Loucy (cell line): Measurements from ENCODE around the gene PHACTR4.

ENCODE experiments used
- H2AFZ ChIP-seq: fragments of 200-600 bp; sonication (generic); 2 replicates; pipeline ENCODE4 v1.6.0; 2016; ENCODE audit warnings: antibody characterized with exemption, mild to moderate bottlenecking, low read length, moderate library complexity
- H3F3A ChIP-seq: fragments of 200-600 bp; 2 replicates; pipeline ENCODE4 v1.6.0; 2016; ENCODE audit warnings: antibody characterized with exemption, low read depth, mild to moderate bottlenecking
- H3K27me3 ChIP-seq: fragments of 200-600 bp; sonication (generic); 2 replicates; pipeline ENCODE4 v1.6.1; 2014; ENCODE audit warnings: low read length, mild to moderate bottlenecking; ENCODE audit not compliant: insufficient read depth, poor library complexity, severe bottlenecking
- H3K36me3 ChIP-seq: fragments of 200-600 bp; sonication (generic); 2 replicates; pipeline ENCODE4 v1.6.1; 2016; ENCODE audit warnings: low read length; ENCODE audit not compliant: insufficient read depth
- H3K4me1 ChIP-seq: fragments of 200-600 bp; sonication (generic); 2 replicates; pipeline ENCODE4 v1.5.1; 2014; ENCODE audit warnings: low read length, mild to moderate bottlenecking; ENCODE audit not compliant: insufficient read depth, poor library complexity, severe bottlenecking
- H3K4me2 ChIP-seq: fragments of 200-600 bp; sonication (generic); 2 replicates; pipeline ENCODE4 v1.6.0; 2014; ENCODE audit warnings: antibody characterized with exemption, low read length, low read depth, mild to moderate bottlenecking; ENCODE audit not compliant: poor library complexity, severe bottlenecking
- H3K4me3 ChIP-seq: fragments of 200-600 bp; sonication (generic); 2 replicates; pipeline ENCODE4 v1.5.1; 2014; ENCODE audit warnings: low read length, mild to moderate bottlenecking, mixed read lengths; ENCODE audit not compliant: poor library complexity, severe bottlenecking
- H3K79me2 ChIP-seq: fragments of 200-600 bp; sonication (generic); 2 replicates; pipeline ENCODE4 v1.6.1; 2014; ENCODE audit warnings: low read length; ENCODE audit not compliant: insufficient read depth
- H3K9ac ChIP-seq: fragments of 200-600 bp; sonication (generic); 2 replicates; pipeline ENCODE4 v1.6.0; 2014; ENCODE audit warnings: mild to moderate bottlenecking, low read depth, low read length, moderate library complexity; ENCODE audit not compliant: poor library complexity, severe bottlenecking
- H3K9me2 ChIP-seq: fragments of 200-600 bp; sonication (generic); replicated peaks from 2 replicates; pipeline ENCODE4 v1.6.1; 2016; ENCODE audit warnings: low read depth, low read length, mixed read lengths
- H3K9me3 ChIP-seq: fragments of 200-600 bp; sonication (generic); 2 replicates; pipeline ENCODE4 v1.6.1; 2014; ENCODE audit warnings: mild to moderate bottlenecking, antibody characterized with exemption, low read length, low read depth; ENCODE audit not compliant: insufficient read depth
- H4K20me1 ChIP-seq: fragments of 200-600 bp; sonication (generic); 2 replicates; pipeline ENCODE4 v1.6.0; 2014; ENCODE audit warnings: antibody characterized with exemption, low read length, mild to moderate bottlenecking; ENCODE audit not compliant: insufficient read depth, poor library complexity, severe bottlenecking
- EZH2phosphoT487 ChIP-seq: fragments of 200-600 bp; IDR thresholded peaks from 2 replicates; pipeline ENCODE4 v1.6.1; 2018; ENCODE audit warnings: antibody characterized with exemption, mild to moderate bottlenecking, moderate library complexity, borderline replicate concordance
- TF ChIP-seq, protein P1 (sequence below): fragments of 200-600 bp; sonication (generic); conservative IDR thresholded peaks from 2 replicates; pipeline ENCODE4 v1.5.1; 2014; ENCODE audit warnings: mild to moderate bottlenecking, antibody characterized with exemption, low read length

PHACTR4 gene

GRCh38 chr1:28428990-28429520, 59.5 kb downstream of the PHACTR4 start:
- no peak overlapping the region for H3K9ac ChIP-seq
- H3K4me1 ChIP-seq = no peaks in the 10 kb centered on the region
- H3K9me3 ChIP-seq = no peaks in the 10 kb centered on the region
- H2AFZ ChIP-seq = no peak overlapping the region
- no peak for TF ChIP-seq EZH2phosphoT487
- TF ChIP-seq, protein P1, sequence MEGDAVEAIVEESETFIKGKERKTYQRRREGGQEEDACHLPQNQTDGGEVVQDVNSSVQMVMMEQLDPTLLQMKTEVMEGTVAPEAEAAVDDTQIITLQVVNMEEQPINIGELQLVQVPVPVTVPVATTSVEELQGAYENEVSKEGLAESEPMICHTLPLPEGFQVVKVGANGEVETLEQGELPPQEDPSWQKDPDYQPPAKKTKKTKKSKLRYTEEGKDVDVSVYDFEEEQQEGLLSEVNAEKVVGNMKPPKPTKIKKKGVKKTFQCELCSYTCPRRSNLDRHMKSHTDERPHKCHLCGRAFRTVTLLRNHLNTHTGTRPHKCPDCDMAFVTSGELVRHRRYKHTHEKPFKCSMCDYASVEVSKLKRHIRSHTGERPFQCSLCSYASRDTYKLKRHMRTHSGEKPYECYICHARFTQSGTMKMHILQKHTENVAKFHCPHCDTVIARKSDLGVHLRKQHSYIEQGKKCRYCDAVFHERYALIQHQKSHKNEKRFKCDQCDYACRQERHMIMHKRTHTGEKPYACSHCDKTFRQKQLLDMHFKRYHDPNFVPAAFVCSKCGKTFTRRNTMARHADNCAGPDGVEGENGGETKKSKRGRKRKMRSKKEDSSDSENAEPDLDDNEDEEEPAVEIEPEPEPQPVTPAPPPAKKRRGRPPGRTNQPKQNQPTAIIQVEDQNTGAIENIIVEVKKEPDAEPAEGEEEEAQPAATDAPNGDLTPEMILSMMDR = no peak
- H3K79me2 ChIP-seq = peaks cover 44% of the 10 kb centered on the region
- no peak overlapping the region for H3K4me2 ChIP-seq
- peaks cover 6% of the 10 kb centered on the region; the same call in 1 of the 2 replicates for H3K36me3 ChIP-seq
- no peak overlapping the region for H3K4me3 ChIP-seq
- no peaks in the 10 kb centered on the region for H3K9me2 ChIP-seq
- no peaks in the 10 kb centered on the region for H3F3A ChIP-seq
- no peaks in the 10 kb centered on the region for H3K27me3 ChIP-seq
- H4K20me1 ChIP-seq = no peaks in the 10 kb centered on the region

- H3F3A ChIP-seq = no peaks in the 10 kb centered on the region
Observed at GRCh38 chr1:28436211-28436769, 66.8 kb downstream of the PHACTR4 start.

GRCh38 chr1:28437264-28437923, 67.9 kb downstream of the PHACTR4 start:
- H2AFZ ChIP-seq = no peak overlapping the region
- H3K4me2 ChIP-seq = peak overlapping the region; percentile 59
- H3K79me2 ChIP-seq = peaks cover 44% of the 10 kb centered on the region
- H3K9ac ChIP-seq = peak overlapping the region; percentile 29
- peaks cover 12% of the 10 kb centered on the region for H3K4me1 ChIP-seq
- peaks cover 5% of the 10 kb centered on the region; the same call in 1 of the 2 replicates for H3K36me3 ChIP-seq
- no peaks in the 10 kb centered on the region for H3K9me2 ChIP-seq
- no peaks in the 10 kb centered on the region for H3K27me3 ChIP-seq
- H3K4me3 ChIP-seq = peak overlapping the region; percentile 4
- H3F3A ChIP-seq = no peaks in the 10 kb centered on the region
- TF ChIP-seq, protein P1 = no peak
- no peak for TF ChIP-seq EZH2phosphoT487
- no peaks in the 10 kb centered on the region for H4K20me1 ChIP-seq
- H3K9me3 ChIP-seq = no peaks in the 10 kb centered on the region

More at GRCh38 chr1:28436211-28436769, 66.8 kb downstream of the PHACTR4 start:
- Histone ChIP-seq H3K79me2 (peaks cover 50% of the 10 kb centered on the region), H3K27me3 (no peaks in the 10 kb centered on the region), H3K36me3 (peaks cover 5% of the 10 kb centered on the region; the same call in 1 of the 2 replicates), H3K4me3 (no peak overlapping the region), H3K9ac (peak overlapping the region; percentile 29), H3K4me2 (no peak overlapping the region), H3K4me1 (peaks cover 12% of the 10 kb centered on the region), H3K9me2 (no peaks in the 10 kb centered on the region), H4K20me1 (no peaks in the 10 kb centered on the region), H2AFZ (no peak overlapping the region), H3K9me3 (no peaks in the 10 kb centered on the region)
- TF ChIP-seq, protein P1 = peak; percentile 45
- no peak for TF ChIP-seq EZH2phosphoT487
